ENCODE measurements around the gene C1orf35. TPM values are rescaled to one million over a fixed set of nuclear protein-coding genes. Genes with fewer than 3 reads are reported as not detected.

Gene C1orf35
- total RNA-seq, 1 donor from 2014 or later: 16.5 TPM

GRCh38 chr1:228087771-228088251 is 15.3 kb downstream of the C1orf35 start:
- H3K27me3 ChIP-seq (ENCODE audit: control insufficient read depth, insufficient read depth, low read length): no peaks in the 10 kb centered on the region
- DNase-seq (ENCODE audit: low read depth): peak; percentile 52
- TF ChIP-seq, protein P1, sequence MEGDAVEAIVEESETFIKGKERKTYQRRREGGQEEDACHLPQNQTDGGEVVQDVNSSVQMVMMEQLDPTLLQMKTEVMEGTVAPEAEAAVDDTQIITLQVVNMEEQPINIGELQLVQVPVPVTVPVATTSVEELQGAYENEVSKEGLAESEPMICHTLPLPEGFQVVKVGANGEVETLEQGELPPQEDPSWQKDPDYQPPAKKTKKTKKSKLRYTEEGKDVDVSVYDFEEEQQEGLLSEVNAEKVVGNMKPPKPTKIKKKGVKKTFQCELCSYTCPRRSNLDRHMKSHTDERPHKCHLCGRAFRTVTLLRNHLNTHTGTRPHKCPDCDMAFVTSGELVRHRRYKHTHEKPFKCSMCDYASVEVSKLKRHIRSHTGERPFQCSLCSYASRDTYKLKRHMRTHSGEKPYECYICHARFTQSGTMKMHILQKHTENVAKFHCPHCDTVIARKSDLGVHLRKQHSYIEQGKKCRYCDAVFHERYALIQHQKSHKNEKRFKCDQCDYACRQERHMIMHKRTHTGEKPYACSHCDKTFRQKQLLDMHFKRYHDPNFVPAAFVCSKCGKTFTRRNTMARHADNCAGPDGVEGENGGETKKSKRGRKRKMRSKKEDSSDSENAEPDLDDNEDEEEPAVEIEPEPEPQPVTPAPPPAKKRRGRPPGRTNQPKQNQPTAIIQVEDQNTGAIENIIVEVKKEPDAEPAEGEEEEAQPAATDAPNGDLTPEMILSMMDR (IDR thresholded peaks at IDR 0.05; ENCODE audit: insufficient read depth, low read length, poor library complexity, severe bottlenecking): no peak
- H3K4me3 ChIP-seq (ENCODE audit: low read depth, low read length): no peak overlapping the region
- H3K36me3 ChIP-seq (ENCODE audit: control insufficient read depth, insufficient read depth, low read length): no peaks in the 10 kb centered on the region

DNA sequence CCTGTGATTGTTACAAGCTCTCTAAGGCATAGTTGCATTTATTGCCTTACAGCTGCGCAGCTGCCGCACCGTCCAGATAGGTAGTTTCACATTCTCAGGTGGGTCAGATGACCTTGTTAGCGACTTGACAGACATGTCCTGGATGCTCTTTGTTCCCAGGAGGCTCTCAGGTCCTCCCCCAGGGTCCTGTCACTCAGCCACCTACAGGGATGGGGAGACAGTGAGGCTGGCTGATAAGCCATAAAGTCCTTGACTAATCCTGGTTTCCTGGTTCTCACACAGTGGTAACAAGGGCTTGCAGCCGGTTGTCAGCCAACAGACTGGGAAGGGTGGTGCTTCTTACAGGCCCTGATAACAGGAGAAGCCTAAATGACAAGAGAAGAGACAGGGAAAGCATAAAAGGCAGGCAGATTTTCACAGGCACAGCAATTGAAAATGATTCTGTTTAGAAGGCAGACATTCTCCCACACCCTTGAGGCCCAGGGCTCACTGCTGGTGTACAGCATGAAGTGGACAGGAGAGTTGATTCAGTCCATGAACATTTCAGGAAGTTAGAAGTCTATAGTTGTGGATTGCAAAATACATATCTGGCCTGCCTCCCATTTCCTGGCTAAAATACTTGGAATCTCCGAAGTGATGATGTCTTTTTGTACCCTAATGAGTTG is 17.7 kb downstream of the C1orf35 start:
- TF ChIP-seq, protein P1 (IDR thresholded peaks at IDR 0.05; ENCODE audit: insufficient read depth, low read length, poor library complexity, severe bottlenecking): no peak
- Histone ChIP-seq H3K27me3 (ENCODE audit: control insufficient read depth, insufficient read depth, low read length) (no peaks in the 10 kb centered on the region), H3K4me3 (ENCODE audit: low read depth, low read length) (no peak overlapping the region), H3K36me3 (ENCODE audit: control insufficient read depth, insufficient read depth, low read length) (no peaks in the 10 kb centered on the region)
- no peak for DNase-seq (ENCODE audit: low read depth)

DNA sequence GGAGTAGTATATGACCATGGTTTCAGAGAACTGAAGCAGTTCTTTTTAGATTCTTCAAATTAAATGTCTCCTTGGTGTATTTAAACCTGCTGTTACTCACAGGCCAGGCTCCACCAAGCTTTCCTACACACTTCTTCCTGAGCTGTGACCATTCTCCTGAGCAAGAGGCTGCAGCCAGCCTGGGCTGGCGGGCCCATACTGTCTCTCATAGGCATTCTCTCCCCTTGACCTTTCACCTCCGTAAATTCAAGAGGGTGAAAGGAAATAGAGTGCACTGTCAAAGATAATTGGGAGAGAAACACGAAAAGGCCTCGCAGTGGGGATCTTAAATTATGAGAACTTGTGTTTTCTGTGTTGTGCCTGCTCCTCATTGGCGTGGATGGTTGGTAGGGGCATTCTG is 18.3 kb downstream of the C1orf35 start:
- DNase-seq (ENCODE audit: low read depth): no peak
- Histone ChIP-seq H3K27me3 (ENCODE audit: control insufficient read depth, insufficient read depth, low read length) (no peaks in the 10 kb centered on the region), H3K4me3 (ENCODE audit: low read depth, low read length) (no peak overlapping the region), H3K36me3 (ENCODE audit: control insufficient read depth, insufficient read depth, low read length) (no peaks in the 10 kb centered on the region)
- TF ChIP-seq, protein P1 (IDR thresholded peaks at IDR 0.05; ENCODE audit: insufficient read depth, low read length, poor library complexity, severe bottlenecking): no peak

DNA sequence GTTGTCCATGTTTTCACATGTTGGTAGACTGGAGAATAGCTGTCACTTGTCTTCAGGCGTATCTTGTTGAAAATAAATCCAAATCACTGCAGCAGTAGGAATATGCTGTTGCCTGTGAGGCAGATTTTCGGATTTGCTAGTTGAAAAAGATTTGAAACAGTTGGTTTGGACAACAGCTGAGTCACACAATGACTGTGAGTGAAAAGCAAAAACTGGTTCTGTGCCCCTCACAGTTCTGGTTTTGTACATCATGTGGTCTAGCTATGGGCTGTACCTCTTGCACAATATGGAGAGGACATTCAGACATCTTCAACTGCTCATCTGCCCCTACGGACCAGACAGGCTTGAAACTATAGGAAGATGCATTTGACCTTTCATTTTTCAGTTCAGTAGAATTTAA is 18.8 kb downstream of the C1orf35 start:
- TF ChIP-seq, protein P1 (IDR thresholded peaks at IDR 0.05; ENCODE audit: insufficient read depth, low read length, poor library complexity, severe bottlenecking): no peak
- DNase-seq (ENCODE audit: low read depth): no peak
- Histone ChIP-seq H3K4me3 (ENCODE audit: low read depth, low read length) (peak overlapping the region; percentile 97), H3K27me3 (ENCODE audit: control insufficient read depth, insufficient read depth, low read length) (no peaks in the 10 kb centered on the region), H3K36me3 (ENCODE audit: control insufficient read depth, insufficient read depth, low read length) (no peaks in the 10 kb centered on the region)

DNA sequence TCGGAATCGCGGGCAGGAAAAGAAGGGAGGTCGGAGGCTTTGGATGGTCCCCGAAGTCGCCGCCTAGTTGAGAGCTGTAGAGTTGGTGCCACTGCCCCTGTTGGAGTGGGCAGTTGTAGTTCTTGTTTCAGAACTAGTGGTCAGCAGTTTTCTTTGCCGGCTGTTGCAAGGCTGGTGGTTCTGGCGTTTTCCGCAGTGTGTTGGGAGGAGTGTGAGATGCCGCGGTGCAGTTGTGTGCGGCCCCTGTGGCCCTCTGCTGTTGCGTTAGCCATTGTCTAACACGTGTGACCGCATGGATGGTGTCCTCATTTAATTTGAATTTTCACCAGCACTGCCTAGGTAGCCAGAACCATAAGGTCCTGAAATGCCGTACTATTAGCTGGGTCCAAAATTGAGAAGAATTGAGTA is 19.2 kb downstream of the C1orf35 start:
- TF ChIP-seq, protein P1 (IDR thresholded peaks at IDR 0.05; ENCODE audit: insufficient read depth, low read length, poor library complexity, severe bottlenecking): no peak
- no peaks in the 10 kb centered on the region for H3K27me3 ChIP-seq (ENCODE audit: control insufficient read depth, insufficient read depth, low read length)

More for the DNA sequence above, 19.2 kb downstream of the C1orf35 start:
- peak overlapping the region; percentile 97 for H3K4me3 ChIP-seq (ENCODE audit: low read depth, low read length)
- no peaks in the 10 kb centered on the region for H3K36me3 ChIP-seq (ENCODE audit: control insufficient read depth, insufficient read depth, low read length)
- DNase-seq (ENCODE audit: low read depth): no peak
